HG03097 (cell line): ENCODE results near the gene CDCP1.

Experiments used
- ATAC-seq: cut with Tn5 transposase; IDR thresholded peaks from one replicate; pipeline ENCODE4 v1.9.1; 2021; ENCODE audit not compliant: unreplicated experiment, low FRiP score

The CDCP1 gene

GRCh38 chr3:45145681-45146614 is at the start of gene CDCP1:
TSS of gene CDCP1 (minus strand) at chr3:45146378. CDS start at chr3:45146287, 91 bp downstream.
- no peak for ATAC-seq

GRCh38 chr3:45194791-45195190 is 48.6 kb upstream of the CDCP1 start:
- no peak for ATAC-seq

DNA sequence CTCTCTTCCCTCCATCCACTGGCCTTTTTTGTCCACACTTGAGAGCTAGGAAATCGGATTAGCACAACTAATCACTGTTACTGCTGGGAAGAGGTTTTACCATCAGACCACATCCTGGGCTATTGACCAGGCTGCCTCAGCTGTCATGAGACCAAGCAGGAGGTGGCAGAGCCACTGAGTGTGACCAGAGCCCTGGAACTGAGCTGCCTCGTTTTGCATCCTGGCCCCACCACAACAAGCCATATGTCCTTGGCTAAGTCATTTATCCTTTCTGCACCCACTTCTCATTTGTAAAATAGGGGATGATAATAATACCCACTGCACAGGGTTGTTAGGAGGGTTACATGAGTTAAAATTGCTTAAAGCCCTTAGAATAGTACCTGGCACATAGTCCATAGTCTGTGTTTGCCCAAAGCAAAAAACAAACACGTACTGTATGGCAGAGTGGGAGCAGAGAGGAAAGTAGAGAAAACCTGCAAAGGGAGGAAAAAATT is 45.8 kb upstream of the CDCP1 start:
- ATAC-seq: no peak

GRCh38 chr3:45191424-45191823 is 45.2 kb upstream of the CDCP1 start:
- ATAC-seq: no peak

DNA sequence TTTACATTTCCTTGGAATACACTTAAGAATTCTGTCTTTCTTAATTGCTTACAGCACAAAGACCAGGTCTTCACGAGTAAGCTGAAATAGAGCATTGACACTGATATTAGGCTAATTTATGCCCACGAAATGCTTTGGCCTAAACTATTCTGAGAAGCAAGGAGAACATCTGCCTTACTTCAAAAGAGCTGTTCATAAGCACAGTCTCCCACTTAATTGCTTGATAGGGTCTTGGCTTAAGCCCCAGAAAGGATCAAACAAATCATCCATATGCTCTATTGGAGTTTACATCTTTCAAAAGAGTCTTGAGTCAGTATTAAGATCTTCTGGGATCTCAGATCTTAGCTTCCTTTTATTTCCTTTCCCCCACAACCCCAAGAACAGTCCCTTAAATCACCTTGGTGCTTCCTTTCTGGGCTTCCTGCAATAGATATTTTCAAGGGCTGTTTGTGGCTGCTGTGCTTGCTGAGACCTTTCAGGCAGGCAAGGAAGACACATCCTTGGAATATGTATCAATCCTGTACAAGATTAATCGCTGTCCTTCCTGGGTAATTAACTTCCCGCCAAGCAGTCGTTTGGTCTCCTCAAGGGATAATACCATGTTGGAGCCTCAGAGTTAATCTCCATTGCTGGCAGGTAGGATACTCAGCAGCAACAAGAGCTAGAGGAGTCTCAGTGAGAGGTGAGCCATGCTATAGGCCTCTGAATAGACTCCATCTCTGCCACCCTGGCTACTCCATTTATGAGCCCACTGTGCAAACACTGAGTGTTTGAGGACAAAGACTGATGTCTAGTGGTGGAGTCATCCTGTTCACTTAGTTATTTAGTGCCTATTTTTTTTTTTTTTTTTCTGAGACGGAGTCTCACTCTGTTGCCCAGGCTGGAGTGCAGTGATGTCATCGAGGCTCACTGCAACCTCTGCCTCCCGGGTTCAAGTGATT is 42.8 kb upstream of the CDCP1 start:
- ATAC-seq: no peak

GRCh38 chr3:45187694-45188141 is 41.5 kb upstream of the CDCP1 start:
- no peak for ATAC-seq

- no peak for ATAC-seq
These were observed 40.7 kb upstream of the CDCP1 start for GRCh38 chr3:45186871-45187270.

DNA sequence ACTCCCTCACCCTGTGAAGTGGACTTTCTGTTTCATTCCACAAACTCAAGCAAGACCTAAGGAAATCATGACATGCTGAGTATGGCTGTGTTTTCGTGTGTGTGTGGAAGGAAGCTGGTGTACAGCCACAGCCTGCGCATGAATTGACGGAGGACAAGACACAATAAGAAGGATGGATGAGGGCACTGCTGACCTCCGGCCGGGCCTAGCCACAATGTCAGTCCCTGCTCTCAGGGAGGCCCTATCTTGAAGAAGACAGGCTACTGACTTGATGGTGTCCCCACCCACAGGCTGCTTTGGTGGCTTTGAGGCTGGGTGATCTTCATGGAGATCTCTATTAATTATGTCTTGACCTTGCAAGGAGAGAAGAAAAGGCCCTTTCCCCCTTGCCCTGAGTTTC is 39.3 kb upstream of the CDCP1 start:
- no peak for ATAC-seq

GRCh38 chr3:45185052-45185451 is 38.9 kb upstream of the CDCP1 start:
- ATAC-seq: no peak

GRCh38 chr3:45183872-45184262 is 37.7 kb upstream of the CDCP1 start:
- no peak for ATAC-seq

DNA sequence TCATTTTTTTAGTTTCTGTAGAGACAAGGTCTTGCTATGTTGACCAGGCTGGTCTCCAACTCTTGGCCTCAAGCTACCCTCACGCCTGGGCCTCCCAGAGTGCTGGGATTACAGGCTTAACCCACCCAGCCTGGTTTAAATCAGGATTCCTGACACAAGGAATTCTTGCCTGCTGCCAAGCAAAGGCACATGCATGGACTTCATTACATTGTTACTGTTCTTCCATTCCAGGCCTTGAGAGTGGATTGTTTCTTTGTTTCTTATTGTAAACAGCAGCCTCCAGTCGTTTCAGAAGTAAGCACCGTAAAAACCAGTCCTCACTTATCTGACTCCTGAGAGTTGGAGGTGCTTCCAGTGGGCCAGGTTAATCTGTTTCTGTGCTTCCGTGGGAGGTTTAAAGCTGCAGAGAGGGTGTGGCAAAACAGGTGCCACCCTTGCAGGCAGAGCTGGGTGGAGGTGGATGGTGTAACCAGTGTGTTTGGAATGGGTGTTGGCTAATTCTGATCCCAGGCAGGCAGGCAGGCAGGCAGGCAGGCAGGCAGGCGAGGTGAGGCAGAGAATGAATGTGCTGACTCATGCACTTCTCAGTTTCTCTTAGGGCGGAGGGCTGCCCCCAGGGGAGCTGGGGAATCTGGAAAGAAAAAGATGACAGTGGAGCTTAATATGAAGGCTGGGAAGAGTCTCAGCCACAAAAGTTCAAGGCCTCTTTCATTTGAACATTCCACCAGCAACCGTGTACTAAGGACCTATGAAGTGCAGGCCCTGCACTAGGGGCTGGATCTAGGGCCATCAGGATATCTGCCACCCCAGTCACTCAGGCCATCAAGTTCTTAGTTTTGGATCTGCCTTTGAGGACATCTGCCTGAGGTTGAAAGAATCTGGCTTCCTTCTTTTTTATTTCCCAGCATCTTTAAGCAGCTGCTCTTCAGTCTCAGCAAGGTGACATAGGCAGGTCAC is 37.0 kb upstream of the CDCP1 start:
- ATAC-seq: no peak

GRCh38 chr3:45181496-45181895 is 35.3 kb upstream of the CDCP1 start:
- no peak for ATAC-seq

GRCh38 chr3:45180899-45181298 is 34.7 kb upstream of the CDCP1 start:
- no peak for ATAC-seq

DNA sequence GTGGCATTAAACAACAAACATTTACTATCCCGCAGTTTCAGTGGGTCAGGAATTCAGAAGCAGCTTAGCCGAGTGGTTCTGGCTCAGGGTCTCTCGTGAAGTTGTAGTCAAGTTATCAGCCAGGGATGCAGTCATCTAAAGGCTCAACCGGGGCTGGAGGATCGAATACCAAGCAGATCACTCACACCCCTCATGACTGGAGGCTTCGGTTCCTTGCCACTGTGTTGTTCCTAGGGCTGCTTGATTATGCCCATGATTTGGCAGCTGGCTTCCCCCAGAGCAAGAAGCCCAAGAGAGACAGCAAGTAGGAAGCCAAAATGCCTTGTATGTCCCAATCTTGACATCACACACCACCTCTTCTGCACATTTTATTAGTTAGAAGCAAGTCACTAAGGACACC is 33.9 kb upstream of the CDCP1 start:
- ATAC-seq: no peak

DNA sequence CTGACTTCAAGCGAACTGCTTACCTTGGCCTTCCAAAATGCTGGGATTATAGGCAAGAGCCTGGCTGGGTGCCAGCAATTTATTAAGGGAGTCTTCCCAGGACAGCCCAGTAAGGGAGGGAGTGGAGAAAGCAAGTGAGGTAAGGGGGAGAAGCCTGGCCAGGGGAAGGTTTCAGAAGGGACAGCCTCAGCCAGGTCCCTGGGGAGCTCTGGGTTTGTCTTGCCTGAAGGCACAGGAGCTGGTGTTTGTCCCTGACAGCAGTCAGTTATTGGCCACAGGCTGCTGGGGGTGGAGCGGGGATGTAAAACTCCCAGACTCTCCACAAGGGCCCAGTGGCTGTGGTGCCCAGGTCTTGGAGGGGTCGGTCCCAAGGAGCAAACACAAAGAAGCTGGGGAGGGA is 33.0 kb upstream of the CDCP1 start:
- no peak for ATAC-seq

GRCh38 chr3:45178183-45179023 is 32.2 kb upstream of the CDCP1 start:
- no peak for ATAC-seq

DNA sequence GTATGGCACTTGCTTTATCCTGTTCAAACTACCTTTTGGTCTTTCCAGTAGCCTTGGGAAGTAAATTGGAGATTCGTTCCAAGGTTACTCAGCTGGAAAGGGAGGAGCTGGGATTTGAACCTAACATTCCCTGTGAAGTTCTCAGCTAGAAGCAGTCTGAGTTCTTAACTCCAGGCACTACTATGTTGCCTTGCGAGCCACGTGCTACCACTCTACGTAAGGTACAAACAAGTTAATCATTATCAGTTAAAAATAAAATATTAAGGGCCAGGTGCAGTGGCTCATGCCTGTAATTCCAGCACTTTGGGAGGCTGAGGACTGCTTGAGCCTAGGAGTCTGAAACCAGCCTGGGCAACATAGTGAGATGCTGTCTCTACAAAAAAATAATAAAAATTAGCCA is 30.7 kb upstream of the CDCP1 start:
- no peak for ATAC-seq

- no peak for ATAC-seq
These were observed 28.1 kb upstream of the CDCP1 start for GRCh38 chr3:45174234-45174633.

DNA sequence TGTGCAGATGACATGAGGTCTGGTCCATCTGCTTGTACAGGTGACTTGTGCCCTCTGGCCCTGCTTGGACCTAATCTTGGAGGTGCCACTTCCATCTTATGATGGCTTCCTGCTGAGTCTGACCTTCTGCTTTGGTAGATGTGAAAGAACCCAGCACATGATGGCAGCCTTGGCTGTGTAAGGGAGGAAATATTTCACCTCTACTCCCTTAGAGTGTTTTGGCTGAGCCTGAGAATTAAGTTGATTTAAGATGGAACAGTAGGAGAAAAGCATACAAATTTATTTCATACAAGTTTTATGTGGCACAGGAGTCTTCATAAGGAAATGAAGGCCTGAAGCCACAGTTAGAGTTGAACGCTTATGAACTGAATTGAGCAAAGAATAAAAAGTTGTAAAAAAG is 27.6 kb upstream of the CDCP1 start:
- no peak for ATAC-seq
